ENCODE results near the gene ENPP4. TPM values are rescaled to one million over a fixed set of nuclear protein-coding genes. Genes with fewer than 3 reads are reported as not detected.

The ENPP4 gene
- total RNA-seq, 6 donors from 2014 or later = 10.5 to 45.7 (median 24.3) TPM

DNA sequence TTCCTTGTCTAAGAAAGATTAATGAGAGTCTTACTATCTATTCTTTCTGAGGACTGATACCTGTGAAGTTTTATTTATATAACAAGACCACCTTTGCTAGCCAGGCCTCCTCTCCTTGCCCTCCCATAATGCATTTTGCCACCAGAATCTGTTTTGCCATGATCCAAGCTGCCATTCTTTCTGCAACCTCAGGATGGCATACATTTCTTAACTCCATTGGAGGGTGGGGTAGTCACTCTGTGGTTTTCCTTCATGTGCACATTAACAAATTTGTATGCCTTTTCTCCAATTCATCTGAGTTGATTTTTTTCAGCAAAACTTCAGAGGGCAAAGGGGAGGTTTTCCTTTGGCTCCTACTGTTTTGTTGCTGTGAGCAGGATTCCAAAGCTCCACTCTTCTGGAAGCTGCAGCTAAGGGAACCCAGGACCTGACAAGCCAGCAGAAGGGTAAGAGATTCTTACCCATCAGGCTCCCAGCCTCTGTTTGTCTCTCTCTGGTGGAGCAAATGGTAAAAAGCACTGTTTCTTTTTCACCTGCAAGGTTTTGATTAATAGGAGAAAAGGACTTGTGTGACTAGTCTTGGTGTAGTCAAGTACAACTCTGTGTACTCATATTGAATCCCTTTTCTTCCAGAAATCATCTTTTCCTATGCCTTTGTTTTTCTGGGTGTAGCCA is 26.2 kb upstream of the ENPP4 start:
- Histone ChIP-seq H3K4me3 (no peak overlapping the region), H3K36me3 (no peaks in the 10 kb centered on the region), H3K27me3 (no peaks in the 10 kb centered on the region), H3K27ac (no peak overlapping the region), H3K4me1 (no peaks in the 10 kb centered on the region), H3K9me3 (peaks cover 0 to 4% (median 2%) of the 10 kb centered on the region in 4 donors)
- ATAC-seq (ENCODE audit: low FRiP score in 2 of 2) (no peak), DNase-seq (no peak)
- TF ChIP-seq POLR2A (IDR thresholded peaks at IDR 0.05) = no peak
- TF ChIP-seq CTCF (IDR thresholded peaks at IDR 0.05) = peak in 3 of 6 experiments; percentile 6 to 15 (median 10)
- TF ChIP-seq EP300 (IDR thresholded peaks at IDR 0.05) = no peak

GRCh38 chr6:46104209-46104608 is 25.6 kb upstream of the ENPP4 start:
- H3K36me3 ChIP-seq = no peaks in the 10 kb centered on the region
- no peak for DNase-seq
- no peak for TF ChIP-seq POLR2AphosphoS5 (IDR thresholded peaks at IDR 0.05)
- no peaks in the 10 kb centered on the region for H3K4me1 ChIP-seq
- WGBS, 2 donors = 88 to 94% methylated on average over 3 of the region's 3 CpGs
- no peak for ATAC-seq (ENCODE audit: low FRiP score in 2 of 2)
- H3K27ac ChIP-seq = no peak overlapping the region
- no peak overlapping the region for H3K4me3 ChIP-seq
- peaks cover 0 to 4% (median 2%) of the 10 kb centered on the region in 4 donors for H3K9me3 ChIP-seq
- no peaks in the 10 kb centered on the region for H3K27me3 ChIP-seq

GRCh38 chr6:46105568-46105967 is 24.2 kb upstream of the ENPP4 start:
- DNase-seq = no peak
- 50 to 59% methylated on average over 1 of the region's 1 CpG for WGBS, 2 donors
- no peak for ATAC-seq (ENCODE audit: low FRiP score in 2 of 2)

DNA sequence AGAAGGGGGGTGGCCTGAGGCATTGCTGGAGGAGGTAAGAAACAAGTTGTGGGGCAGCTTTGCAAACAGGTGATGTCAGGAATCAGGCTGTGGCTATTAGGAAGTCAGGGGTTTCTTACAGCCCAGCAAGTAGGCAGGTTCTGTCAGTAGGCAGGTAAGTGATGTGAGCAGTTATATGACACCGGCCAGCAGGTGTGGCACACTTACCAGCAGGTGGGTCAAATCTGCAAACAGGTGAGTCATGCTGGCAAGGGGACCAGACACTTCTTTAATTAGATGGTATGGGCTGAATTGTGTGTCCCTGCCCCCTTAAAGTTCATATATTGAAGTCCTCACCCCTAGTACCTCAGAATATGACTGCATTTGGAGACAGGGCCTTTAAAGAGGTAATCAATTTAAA is 16.4 kb upstream of the ENPP4 start:
- ATAC-seq (ENCODE audit: low FRiP score in 2 of 2) (no peak), DNase-seq (peak in 1 of 2 donors; percentile 49)
- Histone ChIP-seq H3K36me3 (no peaks in the 10 kb centered on the region), H3K9me3 (no peaks in the 10 kb centered on the region), H3K27ac (no peak overlapping the region), H3K4me3 (no peak overlapping the region), H3K27me3 (no peaks in the 10 kb centered on the region), H3K4me1 (no peaks in the 10 kb centered on the region)
- 73 to 80% methylated on average over 1 of the region's 1 CpG for WGBS, 2 donors
- no peak for TF ChIP-seq CTCF (IDR thresholded peaks at IDR 0.05)
- TF ChIP-seq EP300 (IDR thresholded peaks at IDR 0.05) = no peak
- no peak for TF ChIP-seq POLR2AphosphoS5 (IDR thresholded peaks at IDR 0.05)
- no peak for TF ChIP-seq POLR2A (IDR thresholded peaks at IDR 0.05)

More at GRCh38 chr6:46105568-46105967, 24.2 kb upstream of the ENPP4 start:
- Histone ChIP-seq H3K9me3 (peaks cover 0 to 4% (median 2%) of the 10 kb centered on the region in 4 donors), H3K27me3 (no peaks in the 10 kb centered on the region), H3K4me3 (no peak overlapping the region), H3K36me3 (no peaks in the 10 kb centered on the region), H3K27ac (no peak overlapping the region), H3K4me1 (no peaks in the 10 kb centered on the region)
- no peak for TF ChIP-seq EP300 (IDR thresholded peaks at IDR 0.05)
- TF ChIP-seq POLR2AphosphoS5 (IDR thresholded peaks at IDR 0.05) = no peak
- no peak for TF ChIP-seq CTCF (IDR thresholded peaks at IDR 0.05)
- no peak for TF ChIP-seq POLR2A (IDR thresholded peaks at IDR 0.05)

DNA sequence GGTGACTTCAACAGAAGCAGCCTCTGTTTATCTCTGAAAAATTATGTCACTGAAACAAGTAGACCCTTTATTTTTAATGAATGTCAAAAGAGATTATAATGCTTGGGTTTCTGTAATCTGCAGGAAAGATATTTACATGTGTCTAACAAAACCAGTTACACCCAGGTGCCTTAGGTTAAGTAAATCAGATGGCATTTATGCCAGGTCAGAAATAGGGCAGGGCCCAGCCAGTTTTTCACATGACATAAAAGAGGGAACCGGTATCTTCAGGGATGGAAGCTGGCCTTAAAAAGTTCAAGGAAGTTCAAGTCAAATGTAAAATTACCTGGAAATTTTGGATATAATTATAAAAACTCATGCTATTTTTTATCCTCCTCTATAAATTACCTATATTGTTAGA is 14.2 kb upstream of the ENPP4 start:
- no peaks in the 10 kb centered on the region for H3K27me3 ChIP-seq
- TF ChIP-seq POLR2AphosphoS5 (IDR thresholded peaks at IDR 0.05) = no peak
- no peak for TF ChIP-seq POLR2A (IDR thresholded peaks at IDR 0.05)
- no peak for TF ChIP-seq EP300 (IDR thresholded peaks at IDR 0.05)
- TF ChIP-seq CTCF (IDR thresholded peaks at IDR 0.05) = no peak

More for the DNA sequence above, 14.2 kb upstream of the ENPP4 start:
- Histone ChIP-seq H3K4me3 (no peak overlapping the region), H3K4me1 (no peaks in the 10 kb centered on the region), H3K27ac (no peak overlapping the region), H3K9me3 (no peaks in the 10 kb centered on the region), H3K36me3 (no peaks in the 10 kb centered on the region)
- ATAC-seq (ENCODE audit: low FRiP score in 2 of 2) (no peak), DNase-seq (no peak)
- 97 to 100% methylated on average over 1 of the region's 1 CpG for WGBS, 2 donors
